Liver (tissue), 3 donors: ENCODE results near the gene GABARAP.

Source experiments
- CTCF ChIP-seq: fragments of 150-350 bp; IDR thresholded peaks from 2 replicates; pipeline ENCODE4 v1.5.1; 2017; ENCODE audit warnings: improper control_type of control experiment, low read depth, low read length; ENCODE audit not compliant: missing input control
- EGR1 ChIP-seq, 2 donors: IDR thresholded peaks; 2 replicates each; pipeline ENCODE4 v1.6.1; 2016 to 2018; ENCODE audit warnings: antibody characterized with exemption in 2 of 2, low read depth in 2 of 2
- GABPA ChIP-seq, 2 donors: IDR thresholded peaks in 1 of 2; conservative IDR thresholded peaks in 1 of 2; 2 replicates each; pipeline ENCODE4 v1.6.1; 2016; ENCODE audit warnings: antibody characterized with exemption in 2 of 2, mild to moderate bottlenecking in 1 of 2, moderate library complexity in 1 of 2
- HNF4G ChIP-seq: IDR thresholded peaks from 2 replicates; pipeline ENCODE4 v1.6.1; 2016; ENCODE audit warnings: antibody characterized with exemption
- JUND ChIP-seq, 2 donors: IDR thresholded peaks; 2 replicates each; pipeline ENCODE4 v1.6.1; 2016; ENCODE audit warnings: antibody characterized with exemption in 2 of 2
- RAD21 ChIP-seq, 2 donors: IDR thresholded peaks; 2 replicates each; pipeline ENCODE4 v1.6.1; 2016; ENCODE audit warnings: antibody characterized with exemption in 2 of 2, mild to moderate bottlenecking in 2 of 2
- RXRA ChIP-seq, 2 donors: IDR thresholded peaks; 2 replicates each; pipeline ENCODE4 v1.6.1; 2017 to 2018; ENCODE audit warnings: antibody characterized with exemption in 2 of 2, mild to moderate bottlenecking in 1 of 2
- SP1 ChIP-seq: IDR thresholded peaks from 2 replicates; pipeline ENCODE4 v1.6.1; 2018; ENCODE audit warnings: antibody characterized with exemption, mild to moderate bottlenecking
- TAF1 ChIP-seq: conservative IDR thresholded peaks from 2 replicates; pipeline ENCODE4 v1.6.1; 2016; ENCODE audit warnings: antibody characterized with exemption, mild to moderate bottlenecking
- YY1 ChIP-seq: IDR thresholded peaks from 2 replicates; pipeline ENCODE4 v1.6.1; 2016; ENCODE audit warnings: antibody characterized with exemption, mild to moderate bottlenecking
- ZBTB33 ChIP-seq: IDR thresholded peaks from 2 replicates; pipeline ENCODE4 v1.6.1; 2016; ENCODE audit warnings: antibody characterized with exemption
- TF ChIP-seq, protein P1 (sequence below): IDR thresholded peaks from 2 replicates; pipeline ENCODE4 v1.6.1; 2016; ENCODE audit warnings: antibody characterized with exemption, mild to moderate bottlenecking
- TF ChIP-seq, protein P2 (sequence below): IDR thresholded peaks from 2 replicates; pipeline ENCODE4 v1.6.1; 2016; ENCODE audit warnings: antibody characterized with exemption
- donor health status: healthy.
- donor health status: healthy.

- TF ChIP-seq YY1 (no peak), CTCF (no peak), GABPA (IDR thresholded peaks at IDR 0.05 in 1 of 2, conservative IDR thresholded peaks at IDR 0.05 in 1 of 2) (no peak), EGR1 (IDR thresholded peaks at IDR 0.05; ENCODE audit: low read depth in 2 of 2) (no peak), JUND (IDR thresholded peaks at IDR 0.05) (no peak), HNF4G (no peak), TAF1 (no peak), RAD21 (IDR thresholded peaks at IDR 0.05) (no peak), SP1 (no peak), ZBTB33 (no peak), RXRA (IDR thresholded peaks at IDR 0.05) (no peak)
- TF ChIP-seq, protein P1, sequence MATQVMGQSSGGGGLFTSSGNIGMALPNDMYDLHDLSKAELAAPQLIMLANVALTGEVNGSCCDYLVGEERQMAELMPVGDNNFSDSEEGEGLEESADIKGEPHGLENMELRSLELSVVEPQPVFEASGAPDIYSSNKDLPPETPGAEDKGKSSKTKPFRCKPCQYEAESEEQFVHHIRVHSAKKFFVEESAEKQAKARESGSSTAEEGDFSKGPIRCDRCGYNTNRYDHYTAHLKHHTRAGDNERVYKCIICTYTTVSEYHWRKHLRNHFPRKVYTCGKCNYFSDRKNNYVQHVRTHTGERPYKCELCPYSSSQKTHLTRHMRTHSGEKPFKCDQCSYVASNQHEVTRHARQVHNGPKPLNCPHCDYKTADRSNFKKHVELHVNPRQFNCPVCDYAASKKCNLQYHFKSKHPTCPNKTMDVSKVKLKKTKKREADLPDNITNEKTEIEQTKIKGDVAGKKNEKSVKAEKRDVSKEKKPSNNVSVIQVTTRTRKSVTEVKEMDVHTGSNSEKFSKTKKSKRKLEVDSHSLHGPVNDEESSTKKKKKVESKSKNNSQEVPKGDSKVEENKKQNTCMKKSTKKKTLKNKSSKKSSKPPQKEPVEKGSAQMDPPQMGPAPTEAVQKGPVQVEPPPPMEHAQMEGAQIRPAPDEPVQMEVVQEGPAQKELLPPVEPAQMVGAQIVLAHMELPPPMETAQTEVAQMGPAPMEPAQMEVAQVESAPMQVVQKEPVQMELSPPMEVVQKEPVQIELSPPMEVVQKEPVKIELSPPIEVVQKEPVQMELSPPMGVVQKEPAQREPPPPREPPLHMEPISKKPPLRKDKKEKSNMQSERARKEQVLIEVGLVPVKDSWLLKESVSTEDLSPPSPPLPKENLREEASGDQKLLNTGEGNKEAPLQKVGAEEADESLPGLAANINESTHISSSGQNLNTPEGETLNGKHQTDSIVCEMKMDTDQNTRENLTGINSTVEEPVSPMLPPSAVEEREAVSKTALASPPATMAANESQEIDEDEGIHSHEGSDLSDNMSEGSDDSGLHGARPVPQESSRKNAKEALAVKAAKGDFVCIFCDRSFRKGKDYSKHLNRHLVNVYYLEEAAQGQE, result no peak
- TF ChIP-seq, protein P2, sequence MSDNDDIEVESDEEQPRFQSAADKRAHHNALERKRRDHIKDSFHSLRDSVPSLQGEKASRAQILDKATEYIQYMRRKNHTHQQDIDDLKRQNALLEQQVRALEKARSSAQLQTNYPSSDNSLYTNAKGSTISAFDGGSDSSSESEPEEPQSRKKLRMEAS, result no peak
Measured at GRCh38 chr17:7259555-7259889, 17.3 kb upstream of the GABARAP start.
